ENCODE data around the gene NEDD4L.

NEDD4L gene

DNA sequence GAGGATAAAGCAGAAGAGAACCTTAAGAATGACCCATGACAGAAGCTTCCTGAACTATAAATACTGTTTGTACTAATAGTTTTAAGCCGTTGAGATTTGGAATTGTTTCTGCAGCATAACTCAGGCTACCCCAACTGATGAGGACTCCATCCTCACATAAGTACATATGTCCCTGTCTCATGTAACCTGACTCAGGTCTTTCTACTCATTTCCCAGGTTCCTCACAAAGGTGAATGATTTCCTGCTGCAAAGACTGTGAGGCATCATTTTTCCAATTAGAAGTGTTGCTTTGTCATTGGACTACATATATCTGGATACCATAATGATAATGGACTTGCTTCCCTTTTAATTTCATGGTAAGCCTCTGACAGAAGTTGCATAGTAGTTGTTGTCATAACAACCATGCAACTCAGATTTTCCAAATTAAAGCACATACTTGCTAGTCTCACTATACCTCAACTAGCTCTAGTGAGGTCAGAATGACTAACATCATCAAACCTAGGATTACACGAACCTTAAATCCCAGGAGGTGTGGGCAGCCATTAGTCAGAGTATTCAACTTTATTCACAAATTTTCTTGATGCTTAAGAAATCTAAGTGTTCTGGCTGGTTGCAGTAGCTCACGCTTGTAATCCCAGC lies 38.0 kb upstream of the NEDD4L start:
- Histone ChIP-seq H3K9me3 (ENCODE audit: control insufficient read depth, insufficient read depth, low read depth, low read length) (no peaks in the 10 kb centered on the region), H3K36me3 (ENCODE audit: control insufficient read depth in 2 of 2, insufficient read depth in 1 of 2, low read length in 2 of 2) (no peaks in the 10 kb centered on the region), H3K4me3 (ENCODE audit: low read depth, low read length) (no peak overlapping the region), H3K4me1 (ENCODE audit: control insufficient read depth, insufficient read depth, low read length) (no peaks in the 10 kb centered on the region), H3K27ac (ENCODE audit: extremely low read depth, low read depth, low read length) (no peak overlapping the region)
- TF ChIP-seq YY1 (tag by site-specific recombination; IDR thresholded peaks at IDR 0.05) = no peak
- no peak for TF ChIP-seq MZF1 (tag by site-specific recombination; IDR thresholded peaks at IDR 0.05; ENCODE audit: borderline replicate concordance)
- TF ChIP-seq ZNF114 (tag by site-specific recombination; IDR thresholded peaks at IDR 0.05) = no peak
- no peak for TF ChIP-seq ZNF76 (tag by site-specific recombination; IDR thresholded peaks at IDR 0.05; ENCODE audit: borderline replicate concordance, low read depth)
- TF ChIP-seq ZNF324 (tag by site-specific recombination; IDR thresholded peaks at IDR 0.05) = no peak
- TF ChIP-seq, protein P1, sequence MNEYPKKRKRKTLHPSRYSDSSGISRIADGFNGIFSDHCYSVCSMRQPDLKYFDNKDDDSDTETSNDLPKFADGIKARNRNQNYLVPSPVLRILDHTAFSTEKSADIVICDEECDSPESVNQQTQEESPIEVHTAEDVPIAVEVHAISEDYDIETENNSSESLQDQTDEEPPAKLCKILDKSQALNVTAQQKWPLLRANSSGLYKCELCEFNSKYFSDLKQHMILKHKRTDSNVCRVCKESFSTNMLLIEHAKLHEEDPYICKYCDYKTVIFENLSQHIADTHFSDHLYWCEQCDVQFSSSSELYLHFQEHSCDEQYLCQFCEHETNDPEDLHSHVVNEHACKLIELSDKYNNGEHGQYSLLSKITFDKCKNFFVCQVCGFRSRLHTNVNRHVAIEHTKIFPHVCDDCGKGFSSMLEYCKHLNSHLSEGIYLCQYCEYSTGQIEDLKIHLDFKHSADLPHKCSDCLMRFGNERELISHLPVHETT (tag by site-specific recombination; IDR thresholded peaks at IDR 0.05) = no peak
- no peak for TF ChIP-seq ZNF626 (tag by site-specific recombination; IDR thresholded peaks at IDR 0.05)
- TF ChIP-seq ZNF175 (tag by site-specific recombination; IDR thresholded peaks at IDR 0.05) = no peak
- no peak for TF ChIP-seq ZNF792 (tag by site-specific recombination; IDR thresholded peaks at IDR 0.05)
- no peak for TF ChIP-seq ZNF654 (tag by site-specific recombination; IDR thresholded peaks at IDR 0.05; ENCODE audit: low read depth)
- no peak for TF ChIP-seq ZNF366 (tag by site-specific recombination; conservative IDR thresholded peaks at IDR 0.05)
- TF ChIP-seq ZNF514 (tag by site-specific recombination; IDR thresholded peaks at IDR 0.05) = no peak
- TF ChIP-seq ZNF10 (tag by site-specific recombination; IDR thresholded peaks at IDR 0.05) = no peak
- TF ChIP-seq, protein P2, sequence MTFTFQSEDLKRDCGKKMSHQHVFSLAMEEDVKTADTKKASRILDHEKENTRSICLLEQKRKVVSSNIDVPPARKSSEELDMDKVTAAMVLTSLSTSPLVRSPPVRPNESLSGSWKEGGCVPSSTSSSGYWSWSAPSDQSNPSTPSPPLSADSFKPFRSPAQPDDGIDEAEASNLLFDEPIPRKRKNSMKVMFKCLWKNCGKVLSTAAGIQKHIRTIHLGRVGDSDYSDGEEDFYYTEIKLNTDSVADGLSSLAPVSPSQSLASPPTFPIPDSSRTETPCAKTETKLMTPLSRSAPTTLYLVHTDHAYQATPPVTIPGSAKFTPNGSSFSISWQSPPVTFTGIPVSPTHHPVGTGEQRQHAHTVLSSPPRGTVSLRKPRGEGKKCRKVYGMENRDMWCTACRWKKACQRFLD (tag by site-specific recombination; IDR thresholded peaks at IDR 0.05) = no peak
- no peak for TF ChIP-seq ZNF558 (tag by site-specific recombination; IDR thresholded peaks at IDR 0.05)
- TF ChIP-seq ZBTB20 (tag by site-specific recombination; IDR thresholded peaks at IDR 0.05) = no peak
- TF ChIP-seq, protein P3, sequence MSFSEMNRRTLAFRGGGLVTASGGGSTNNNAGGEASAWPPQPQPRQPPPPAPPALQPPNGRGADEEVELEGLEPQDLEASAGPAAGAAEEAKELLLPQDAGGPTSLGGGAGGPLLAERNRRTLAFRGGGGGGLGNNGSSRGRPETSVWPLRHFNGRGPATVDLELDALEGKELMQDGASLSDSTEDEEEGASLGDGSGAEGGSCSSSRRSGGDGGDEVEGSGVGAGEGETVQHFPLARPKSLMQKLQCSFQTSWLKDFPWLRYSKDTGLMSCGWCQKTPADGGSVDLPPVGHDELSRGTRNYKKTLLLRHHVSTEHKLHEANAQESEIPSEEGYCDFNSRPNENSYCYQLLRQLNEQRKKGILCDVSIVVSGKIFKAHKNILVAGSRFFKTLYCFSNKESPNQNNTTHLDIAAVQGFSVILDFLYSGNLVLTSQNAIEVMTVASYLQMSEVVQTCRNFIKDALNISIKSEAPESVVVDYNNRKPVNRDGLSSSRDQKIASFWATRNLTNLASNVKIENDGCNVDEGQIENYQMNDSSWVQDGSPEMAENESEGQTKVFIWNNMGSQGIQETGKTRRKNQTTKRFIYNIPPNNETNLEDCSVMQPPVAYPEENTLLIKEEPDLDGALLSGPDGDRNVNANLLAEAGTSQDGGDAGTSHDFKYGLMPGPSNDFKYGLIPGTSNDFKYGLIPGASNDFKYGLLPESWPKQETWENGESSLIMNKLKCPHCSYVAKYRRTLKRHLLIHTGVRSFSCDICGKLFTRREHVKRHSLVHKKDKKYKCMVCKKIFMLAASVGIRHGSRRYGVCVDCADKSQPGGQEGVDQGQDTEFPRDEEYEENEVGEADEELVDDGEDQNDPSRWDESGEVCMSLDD (tag by site-specific recombination; IDR thresholded peaks at IDR 0.05) = no peak
- no peak for TF ChIP-seq ZNF791 (tag by site-specific recombination; IDR thresholded peaks at IDR 0.05)
- no peak for TF ChIP-seq ZXDB (tag by site-specific recombination; IDR thresholded peaks at IDR 0.05)
- no peak for TF ChIP-seq HOXD13 (CRISPR knock-in tag; IDR thresholded peaks at IDR 0.05; ENCODE audit: borderline replicate concordance)
- ChIA-PET POLR2A (no interaction called here), CTCF (no interaction called here)

DNA sequence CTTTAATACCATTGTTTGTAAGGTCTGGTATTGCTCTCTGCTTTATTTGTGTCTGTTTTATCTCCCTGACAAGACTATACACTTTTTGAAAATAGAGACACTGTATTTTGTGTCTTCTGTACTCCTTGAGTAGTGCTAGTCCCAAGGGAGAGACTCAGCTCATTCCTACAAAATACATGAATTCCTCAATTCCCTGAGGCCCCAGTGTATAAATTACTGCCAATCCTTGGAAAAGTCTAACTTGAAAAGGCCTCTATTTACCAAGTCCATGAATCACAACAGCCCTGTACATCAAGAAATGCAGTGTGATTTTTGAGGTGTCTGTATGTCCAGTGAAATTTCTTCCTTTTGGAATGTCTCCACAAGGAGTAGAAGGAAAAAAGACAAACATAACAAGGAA lies 34.9 kb upstream of the NEDD4L start:
- CTCF ChIA-PET = interaction anchor here (1.4 kb wide), 1 partner anchor 17 kb away, joined by 3 read pairs; no protein-coding TSS in a partner anchor
- POLR2A ChIA-PET = interaction anchor here (0.6 kb wide), 1 partner anchor 530 kb away, joined by 3 read pairs; no protein-coding TSS in a partner anchor
- no peak overlapping the region for H3K27ac ChIP-seq (ENCODE audit: extremely low read depth, low read depth, low read length)
- TF ChIP-seq ZNF354C (tag by site-specific recombination; IDR thresholded peaks at IDR 0.05; ENCODE audit: borderline replicate concordance, low read depth) (no peak), ZNF76 (tag by site-specific recombination; IDR thresholded peaks at IDR 0.05; ENCODE audit: borderline replicate concordance, low read depth) (no peak), ZNF214 (tag by site-specific recombination; IDR thresholded peaks at IDR 0.05; ENCODE audit: borderline replicate concordance) (no peak), ZNF560 (tag by site-specific recombination; IDR thresholded peaks at IDR 0.05; ENCODE audit: borderline replicate concordance) (no peak), ZNF2 (tag by site-specific recombination; IDR thresholded peaks at IDR 0.05) (no peak), ZNF629 (tag by site-specific recombination; IDR thresholded peaks at IDR 0.05) (no peak)
- TF ChIP-seq, protein P4, sequence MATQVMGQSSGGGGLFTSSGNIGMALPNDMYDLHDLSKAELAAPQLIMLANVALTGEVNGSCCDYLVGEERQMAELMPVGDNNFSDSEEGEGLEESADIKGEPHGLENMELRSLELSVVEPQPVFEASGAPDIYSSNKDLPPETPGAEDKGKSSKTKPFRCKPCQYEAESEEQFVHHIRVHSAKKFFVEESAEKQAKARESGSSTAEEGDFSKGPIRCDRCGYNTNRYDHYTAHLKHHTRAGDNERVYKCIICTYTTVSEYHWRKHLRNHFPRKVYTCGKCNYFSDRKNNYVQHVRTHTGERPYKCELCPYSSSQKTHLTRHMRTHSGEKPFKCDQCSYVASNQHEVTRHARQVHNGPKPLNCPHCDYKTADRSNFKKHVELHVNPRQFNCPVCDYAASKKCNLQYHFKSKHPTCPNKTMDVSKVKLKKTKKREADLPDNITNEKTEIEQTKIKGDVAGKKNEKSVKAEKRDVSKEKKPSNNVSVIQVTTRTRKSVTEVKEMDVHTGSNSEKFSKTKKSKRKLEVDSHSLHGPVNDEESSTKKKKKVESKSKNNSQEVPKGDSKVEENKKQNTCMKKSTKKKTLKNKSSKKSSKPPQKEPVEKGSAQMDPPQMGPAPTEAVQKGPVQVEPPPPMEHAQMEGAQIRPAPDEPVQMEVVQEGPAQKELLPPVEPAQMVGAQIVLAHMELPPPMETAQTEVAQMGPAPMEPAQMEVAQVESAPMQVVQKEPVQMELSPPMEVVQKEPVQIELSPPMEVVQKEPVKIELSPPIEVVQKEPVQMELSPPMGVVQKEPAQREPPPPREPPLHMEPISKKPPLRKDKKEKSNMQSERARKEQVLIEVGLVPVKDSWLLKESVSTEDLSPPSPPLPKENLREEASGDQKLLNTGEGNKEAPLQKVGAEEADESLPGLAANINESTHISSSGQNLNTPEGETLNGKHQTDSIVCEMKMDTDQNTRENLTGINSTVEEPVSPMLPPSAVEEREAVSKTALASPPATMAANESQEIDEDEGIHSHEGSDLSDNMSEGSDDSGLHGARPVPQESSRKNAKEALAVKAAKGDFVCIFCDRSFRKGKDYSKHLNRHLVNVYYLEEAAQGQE (tag by site-specific recombination; IDR thresholded peaks at IDR 0.05) = no peak
- TF ChIP-seq, protein P5, sequence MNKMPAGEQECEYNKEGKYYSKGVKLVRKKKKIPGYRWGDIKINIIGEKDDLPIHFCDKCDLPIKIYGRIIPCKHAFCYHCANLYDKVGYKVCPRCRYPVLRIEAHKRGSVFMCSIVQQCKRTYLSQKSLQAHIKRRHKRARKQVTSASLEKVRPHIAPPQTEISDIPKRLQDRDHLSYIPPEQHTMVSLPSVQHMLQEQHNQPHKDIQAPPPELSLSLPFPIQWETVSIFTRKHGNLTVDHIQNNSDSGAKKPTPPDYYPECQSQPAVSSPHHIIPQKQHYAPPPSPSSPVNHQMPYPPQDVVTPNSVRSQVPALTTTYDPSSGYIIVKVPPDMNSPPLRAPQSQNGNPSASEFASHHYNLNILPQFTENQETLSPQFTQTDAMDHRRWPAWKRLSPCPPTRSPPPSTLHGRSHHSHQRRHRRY (tag by site-specific recombination; IDR thresholded peaks at IDR 0.05) = no peak

More for the DNA sequence above, 34.9 kb upstream of the NEDD4L start:
- no peaks in the 10 kb centered on the region for H3K36me3 ChIP-seq (ENCODE audit: control insufficient read depth in 2 of 2, insufficient read depth in 1 of 2, low read length in 2 of 2)
- H3K4me1 ChIP-seq (ENCODE audit: control insufficient read depth, insufficient read depth, low read length) = no peaks in the 10 kb centered on the region
- H3K4me3 ChIP-seq (ENCODE audit: low read depth, low read length) = no peak overlapping the region
- no peaks in the 10 kb centered on the region for H3K9me3 ChIP-seq (ENCODE audit: control insufficient read depth, insufficient read depth, low read depth, low read length)
